Neural crest cell (in vitro differentiated cells): Measurements from ENCODE around the gene SORCS2. TPM values are rescaled to one million over a fixed set of nuclear protein-coding genes. Genes with fewer than 3 reads are reported as not detected.

Source experiments
- DNase-seq: peaks from one replicate; pipeline ENCODE4 v3.0.0; 2021; ENCODE audit warnings: low read depth, mixed read lengths, low spot score
- H3K27ac Mint-ChIP-seq: one replicate; pipeline ENCODE4 v1.8.0; 2021; ENCODE audit warnings: mild to moderate bottlenecking, mixed read lengths; ENCODE audit not compliant: unreplicated experiment
- H3K27me3 Mint-ChIP-seq: 2 replicates; pipeline ENCODE4 v1.8.0; 2021; ENCODE audit warnings: low read depth, mild to moderate bottlenecking, mixed read lengths
- H3K36me3 Mint-ChIP-seq: 2 replicates; pipeline ENCODE4 v1.8.0; 2021; ENCODE audit warnings: low read depth, mild to moderate bottlenecking, mixed read lengths
- H3K4me1 Mint-ChIP-seq: 2 replicates; pipeline ENCODE4 v1.8.0; 2021; ENCODE audit warnings: mixed read lengths
- H3K4me3 Mint-ChIP-seq: one replicate; pipeline ENCODE4 v1.8.0; 2021; ENCODE audit warnings: mild to moderate bottlenecking, mixed read lengths
- H3K9me3 Mint-ChIP-seq: 2 replicates; pipeline ENCODE4 v1.8.0; 2021; ENCODE audit warnings: mixed read lengths
- total RNA-seq: library from RNA; stranded (reverse); gene quantifications from 2 replicates; pipeline ENCODE4 v1.2.1, GENCODE V29; 2021
- TF ChIP-seq, protein P1 (sequence below): fragments of 200-600 bp; sonication (generic); conservative IDR thresholded peaks from 2 replicates; pipeline ENCODE4 v1.5.0; 2021; ENCODE audit warnings: antibody characterized with exemption, mild to moderate bottlenecking

Gene SORCS2
- total RNA-seq, 1 donor from 2014 or later: 1.1 TPM

- TF ChIP-seq, protein P1, sequence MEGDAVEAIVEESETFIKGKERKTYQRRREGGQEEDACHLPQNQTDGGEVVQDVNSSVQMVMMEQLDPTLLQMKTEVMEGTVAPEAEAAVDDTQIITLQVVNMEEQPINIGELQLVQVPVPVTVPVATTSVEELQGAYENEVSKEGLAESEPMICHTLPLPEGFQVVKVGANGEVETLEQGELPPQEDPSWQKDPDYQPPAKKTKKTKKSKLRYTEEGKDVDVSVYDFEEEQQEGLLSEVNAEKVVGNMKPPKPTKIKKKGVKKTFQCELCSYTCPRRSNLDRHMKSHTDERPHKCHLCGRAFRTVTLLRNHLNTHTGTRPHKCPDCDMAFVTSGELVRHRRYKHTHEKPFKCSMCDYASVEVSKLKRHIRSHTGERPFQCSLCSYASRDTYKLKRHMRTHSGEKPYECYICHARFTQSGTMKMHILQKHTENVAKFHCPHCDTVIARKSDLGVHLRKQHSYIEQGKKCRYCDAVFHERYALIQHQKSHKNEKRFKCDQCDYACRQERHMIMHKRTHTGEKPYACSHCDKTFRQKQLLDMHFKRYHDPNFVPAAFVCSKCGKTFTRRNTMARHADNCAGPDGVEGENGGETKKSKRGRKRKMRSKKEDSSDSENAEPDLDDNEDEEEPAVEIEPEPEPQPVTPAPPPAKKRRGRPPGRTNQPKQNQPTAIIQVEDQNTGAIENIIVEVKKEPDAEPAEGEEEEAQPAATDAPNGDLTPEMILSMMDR: no peak
- Mint-ChIP-seq H3K4me1 (no peaks in the 10 kb centered on the region), H3K27ac (no peak overlapping the region), H3K36me3 (peaks cover 10% of the 10 kb centered on the region), H3K9me3 (peaks cover 15% of the 10 kb centered on the region), H3K27me3 (peaks cover 33% of the 10 kb centered on the region), H3K4me3 (no peak overlapping the region)
- no peak for DNase-seq
Observed at GRCh38 chr4:7408166-7408565, 215.8 kb downstream of the SORCS2 start.

- Mint-ChIP-seq H3K36me3 (peaks cover 10% of the 10 kb centered on the region), H3K4me3 (no peak overlapping the region), H3K27ac (no peak overlapping the region), H3K9me3 (peaks cover 15% of the 10 kb centered on the region), H3K27me3 (peaks cover 20% of the 10 kb centered on the region), H3K4me1 (no peaks in the 10 kb centered on the region)
- DNase-seq: no peak
- TF ChIP-seq, protein P1: no peak
Observed at GRCh38 chr4:7410446-7410845, 218.1 kb downstream of the SORCS2 start.

- no peaks in the 10 kb centered on the region for H3K4me1 Mint-ChIP-seq
Observed at GRCh38 chr4:7411491-7411890, 219.2 kb downstream of the SORCS2 start.

DNA sequence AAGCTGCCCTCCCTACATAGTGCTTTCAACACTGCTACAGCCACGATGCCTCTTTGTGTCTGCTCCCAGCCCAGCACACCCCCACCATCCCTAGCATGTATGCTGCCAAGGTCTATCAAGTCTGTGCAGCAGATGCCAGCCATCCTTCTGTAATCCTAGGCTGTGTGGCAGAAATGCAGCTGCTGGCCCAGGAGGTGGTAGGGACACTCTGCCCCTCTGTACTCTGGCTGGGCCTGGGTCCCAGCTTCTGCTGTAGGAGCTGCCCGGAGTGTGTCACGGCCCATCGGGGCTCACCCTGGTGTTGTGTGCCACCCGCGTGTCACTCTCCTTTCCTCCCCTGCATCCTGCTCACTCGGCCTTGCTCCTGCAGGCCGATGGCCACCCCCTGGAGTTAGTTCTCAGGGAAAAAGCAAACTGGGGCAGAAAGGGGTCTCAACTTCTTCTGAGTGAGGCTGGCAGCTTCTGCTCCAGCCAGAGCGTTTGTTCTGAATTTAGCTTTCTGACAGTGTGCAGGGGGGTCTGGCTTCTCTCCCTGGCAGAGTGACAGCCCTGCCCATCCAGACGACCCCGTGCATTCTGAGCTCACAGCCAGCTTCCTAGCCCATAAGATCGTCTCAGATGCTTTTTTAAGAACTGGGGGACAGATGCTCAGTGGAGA, 219.7 kb downstream of the SORCS2 start:
- peaks cover 11% of the 10 kb centered on the region for H3K9me3 Mint-ChIP-seq
- no peak for DNase-seq
- H3K4me1 Mint-ChIP-seq: no peaks in the 10 kb centered on the region
- H3K36me3 Mint-ChIP-seq: peaks cover 10% of the 10 kb centered on the region
- H3K4me3 Mint-ChIP-seq: no peak overlapping the region
- TF ChIP-seq, protein P1: no peak
- H3K27ac Mint-ChIP-seq: no peak overlapping the region
- peaks cover 8% of the 10 kb centered on the region for H3K27me3 Mint-ChIP-seq

More at GRCh38 chr4:7411491-7411890, 219.2 kb downstream of the SORCS2 start:
- H3K4me3 Mint-ChIP-seq: no peak overlapping the region
- no peak for DNase-seq
- peaks cover 10% of the 10 kb centered on the region for H3K27me3 Mint-ChIP-seq
- TF ChIP-seq, protein P1: no peak
- peaks cover 11% of the 10 kb centered on the region for H3K9me3 Mint-ChIP-seq
- no peak overlapping the region for H3K27ac Mint-ChIP-seq
- peaks cover 10% of the 10 kb centered on the region for H3K36me3 Mint-ChIP-seq

GRCh38 chr4:7412554-7412912, 220.2 kb downstream of the SORCS2 start:
- no peak for DNase-seq
- TF ChIP-seq, protein P1: no peak
- peaks cover 10% of the 10 kb centered on the region for H3K36me3 Mint-ChIP-seq

More at GRCh38 chr4:7412554-7412912, 220.2 kb downstream of the SORCS2 start:
- Mint-ChIP-seq H3K9me3 (peaks cover 9% of the 10 kb centered on the region), H3K27me3 (peaks cover 8% of the 10 kb centered on the region), H3K4me1 (no peaks in the 10 kb centered on the region), H3K4me3 (no peak overlapping the region), H3K27ac (no peak overlapping the region)
